Measurements from ENCODE around the gene CAP2.
"Not testable (repeated sequence)": the region's sequence is repeated elsewhere in the genome, so short reads cannot be mapped to it uniquely, and the experiment has no call there.

CAP2 gene

DNA sequence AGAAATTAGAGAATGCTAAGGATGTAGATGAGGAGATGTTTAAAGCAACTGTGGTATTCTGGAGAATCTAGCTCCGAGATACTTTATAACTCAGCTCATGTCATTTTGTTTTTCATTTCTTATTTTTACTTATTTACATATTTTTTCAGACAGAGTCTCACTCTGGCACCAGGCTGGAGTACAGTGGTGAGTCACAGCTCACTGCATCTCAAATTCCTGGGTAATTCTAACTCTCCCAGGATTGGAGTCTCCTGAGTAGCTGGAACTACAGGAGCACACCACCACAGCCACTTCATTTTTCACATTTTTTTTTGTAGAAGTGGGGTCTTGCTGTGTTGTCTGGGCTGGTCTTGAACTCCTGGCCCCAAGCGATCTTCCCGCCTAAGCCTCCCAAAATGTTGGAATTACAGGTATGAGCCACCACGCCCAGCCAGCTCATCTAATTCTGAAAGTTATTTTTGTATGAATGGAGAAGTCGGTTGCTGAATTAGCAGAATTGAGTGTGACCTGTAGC, 112.4 kb downstream of the CAP2 start:
- DNase-seq: no peak

DNA sequence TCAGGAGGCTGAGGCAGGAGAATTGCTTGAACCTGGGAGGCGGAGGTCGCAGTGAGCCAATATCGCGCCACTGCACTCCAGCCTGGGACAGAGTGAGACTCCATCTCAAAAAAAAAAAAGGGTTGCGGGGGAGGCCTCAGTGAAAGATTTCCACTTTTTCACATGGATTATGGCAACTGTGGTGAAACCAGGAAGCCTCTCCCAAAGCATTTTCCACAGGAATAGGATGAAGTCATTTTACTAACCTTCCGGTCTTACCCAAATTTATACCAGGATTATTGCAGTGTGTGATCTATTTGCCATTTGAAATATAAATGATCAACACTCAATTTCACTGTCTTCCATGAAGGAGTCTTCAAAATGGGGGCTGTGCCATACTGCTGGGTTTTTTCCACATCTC, 113.1 kb downstream of the CAP2 start:
- no peak for DNase-seq

- DNase-seq: no peak
Observed at GRCh38 chr6:17506962-17507361, 113.6 kb downstream of the CAP2 start.

DNA sequence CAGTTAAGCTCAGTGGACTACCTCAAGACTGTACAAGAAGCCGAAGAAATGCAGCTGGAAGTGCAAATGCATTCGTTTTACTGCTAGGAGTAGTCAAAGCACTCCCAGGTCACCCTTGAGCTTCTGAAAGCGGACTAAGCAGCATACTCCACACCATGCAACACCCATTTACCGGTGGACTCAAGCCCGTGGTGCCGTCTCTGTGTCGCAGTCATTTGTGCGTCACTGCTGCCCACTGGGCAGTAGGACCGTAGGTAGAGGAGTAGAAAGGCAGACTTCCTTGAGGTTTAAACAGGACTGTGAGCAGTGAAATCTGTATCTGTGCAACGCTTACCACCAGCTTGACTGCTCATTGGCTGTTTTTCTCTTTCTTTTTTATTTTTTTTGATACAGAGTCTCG, 117.7 kb downstream of the CAP2 start:
- DNase-seq: no peak

DNA sequence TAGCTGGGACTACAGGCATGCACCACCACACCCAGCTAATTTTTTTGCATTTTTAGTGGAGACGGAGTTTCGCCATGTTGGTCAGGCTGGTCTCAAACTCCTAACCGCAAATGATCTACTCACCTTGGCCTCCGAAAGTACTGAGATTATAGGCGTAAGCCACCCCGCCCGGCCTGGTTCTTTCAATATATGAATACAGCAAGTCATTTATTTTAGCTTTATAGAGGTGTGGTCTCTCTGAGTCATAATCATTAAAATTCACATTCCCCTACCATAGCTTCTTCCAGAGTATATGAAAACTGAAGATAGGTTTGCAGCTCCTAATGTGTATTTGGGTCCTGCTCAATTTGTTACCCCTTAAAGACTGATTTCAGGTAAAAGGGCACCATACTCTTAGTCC, 118.2 kb downstream of the CAP2 start:
- DNase-seq: no peak

DNA sequence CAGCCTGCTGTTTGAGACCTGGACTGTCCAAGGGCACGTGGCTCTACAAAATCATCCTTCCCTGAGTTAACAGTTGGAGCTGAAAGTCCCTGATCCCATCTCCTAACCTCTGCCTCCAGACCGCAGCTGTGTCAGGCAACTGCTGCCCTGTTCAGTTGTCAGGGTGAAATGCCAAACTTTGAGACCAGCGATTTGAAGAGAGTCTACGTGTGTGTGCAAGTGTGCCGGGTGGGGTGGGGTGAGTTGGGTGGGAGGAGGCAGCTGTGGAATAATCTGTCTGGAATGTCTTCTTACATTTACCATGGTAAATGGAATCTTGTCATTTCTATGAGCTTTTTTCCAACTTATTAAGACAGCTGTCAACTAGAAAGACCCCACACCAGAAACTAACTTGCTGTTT, 125.7 kb downstream of the CAP2 start:
- no peak for DNase-seq

DNA sequence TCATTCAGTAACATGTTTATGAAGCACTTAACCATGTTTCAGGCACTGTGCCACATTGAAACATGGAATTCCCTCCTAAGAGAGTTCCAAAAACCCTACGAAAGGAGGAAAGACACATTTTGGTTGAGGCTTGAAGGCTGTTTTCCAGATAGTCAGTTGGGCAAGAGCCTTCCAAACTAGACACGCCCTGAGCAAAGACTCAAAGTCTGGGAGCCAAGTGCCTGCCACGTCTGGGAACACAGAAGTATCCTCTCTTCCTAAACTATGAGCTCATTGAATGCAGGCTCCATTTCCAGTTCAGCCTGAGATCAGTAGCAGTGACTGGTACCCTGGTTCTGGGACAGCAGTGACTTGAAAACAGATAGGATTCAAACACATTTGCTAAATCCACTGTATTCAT, 132.2 kb downstream of the CAP2 start:
- DNase-seq: no peak

- DNase-seq: no peak
Observed at GRCh38 chr6:17527076-17527475, 133.7 kb downstream of the CAP2 start.

DNA sequence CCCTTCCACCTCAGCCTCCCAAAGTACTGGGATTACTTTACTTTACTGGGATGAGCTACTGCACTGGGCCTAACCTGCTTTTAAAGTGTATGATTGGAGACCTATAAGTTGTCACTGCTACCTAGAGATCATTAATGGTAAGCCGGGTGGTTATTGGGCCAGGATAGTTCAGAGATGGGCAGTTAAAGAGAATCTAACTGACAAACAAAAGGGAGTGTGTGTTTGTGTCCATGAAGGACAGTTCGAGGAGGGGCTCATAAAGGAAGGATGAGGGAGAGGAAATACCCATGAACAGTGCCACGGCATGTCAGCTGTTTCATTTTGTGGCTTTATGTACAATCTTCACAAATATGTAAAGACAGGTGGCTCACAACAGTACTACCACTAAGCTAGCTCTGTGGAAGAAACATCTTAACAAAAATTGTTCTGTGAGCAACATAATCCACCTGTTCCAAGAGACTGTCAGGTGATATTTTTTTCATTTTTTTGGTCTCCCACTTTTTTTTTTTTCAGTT, 137.0 kb downstream of the CAP2 start:
- no peak for DNase-seq

- no peak for DNase-seq
Observed at GRCh38 chr6:17536586-17536985, 143.2 kb downstream of the CAP2 start.

GRCh38 chr6:17542243-17542642, 148.8 kb downstream of the CAP2 start:
- no peak for DNase-seq

GRCh38 chr6:17545681-17546080, 152.3 kb downstream of the CAP2 start:
- DNase-seq: not testable (repeated sequence)

GRCh38 chr6:17551383-17551958, 158.1 kb downstream of the CAP2 start:
- DNase-seq: no peak

- no peak for DNase-seq
Observed at GRCh38 chr6:17552861-17553260, 159.5 kb downstream of the CAP2 start.

GRCh38 chr6:17556014-17556413, 162.6 kb downstream of the CAP2 start:
- no peak for DNase-seq

DNA sequence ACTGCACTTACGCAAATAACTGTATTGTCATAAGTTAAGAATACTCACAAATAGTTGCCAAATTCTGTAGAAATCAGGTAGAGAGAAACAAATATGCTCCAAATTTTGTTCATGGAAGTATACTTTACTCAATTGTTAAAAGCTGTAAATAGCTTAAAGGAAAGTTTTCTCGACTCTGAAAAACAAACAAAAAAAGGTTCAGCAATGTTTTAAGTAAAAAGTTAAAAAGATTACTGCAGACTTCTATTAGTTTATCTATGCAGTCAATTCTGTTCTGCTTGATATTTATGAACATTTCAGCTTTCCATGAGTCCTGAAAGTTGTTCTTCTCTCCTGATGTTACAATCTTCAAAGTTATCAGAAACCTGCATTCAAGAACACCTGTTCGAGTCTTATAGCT, 169.2 kb downstream of the CAP2 start:
- DNase-seq: no peak

DNA sequence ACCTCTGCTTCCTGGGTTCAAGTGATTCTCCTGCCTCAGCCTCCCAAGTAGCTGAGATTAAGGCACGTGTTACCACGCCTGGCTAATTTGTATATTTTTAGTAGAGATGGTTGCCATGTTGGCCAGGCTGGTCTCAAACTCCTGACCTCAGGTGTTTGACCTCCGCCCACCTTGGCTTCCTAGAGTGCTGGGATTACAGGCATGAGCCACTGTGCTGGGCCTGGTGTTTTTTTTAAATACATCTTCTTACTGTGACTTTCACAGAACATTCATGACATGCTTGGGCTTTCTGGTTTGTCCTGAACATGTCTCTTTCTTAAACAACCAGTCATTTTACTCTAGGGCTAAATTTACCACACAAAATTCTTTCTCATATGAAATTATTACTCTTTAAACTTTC, 172.0 kb downstream of the CAP2 start:
- no peak for DNase-seq

DNA sequence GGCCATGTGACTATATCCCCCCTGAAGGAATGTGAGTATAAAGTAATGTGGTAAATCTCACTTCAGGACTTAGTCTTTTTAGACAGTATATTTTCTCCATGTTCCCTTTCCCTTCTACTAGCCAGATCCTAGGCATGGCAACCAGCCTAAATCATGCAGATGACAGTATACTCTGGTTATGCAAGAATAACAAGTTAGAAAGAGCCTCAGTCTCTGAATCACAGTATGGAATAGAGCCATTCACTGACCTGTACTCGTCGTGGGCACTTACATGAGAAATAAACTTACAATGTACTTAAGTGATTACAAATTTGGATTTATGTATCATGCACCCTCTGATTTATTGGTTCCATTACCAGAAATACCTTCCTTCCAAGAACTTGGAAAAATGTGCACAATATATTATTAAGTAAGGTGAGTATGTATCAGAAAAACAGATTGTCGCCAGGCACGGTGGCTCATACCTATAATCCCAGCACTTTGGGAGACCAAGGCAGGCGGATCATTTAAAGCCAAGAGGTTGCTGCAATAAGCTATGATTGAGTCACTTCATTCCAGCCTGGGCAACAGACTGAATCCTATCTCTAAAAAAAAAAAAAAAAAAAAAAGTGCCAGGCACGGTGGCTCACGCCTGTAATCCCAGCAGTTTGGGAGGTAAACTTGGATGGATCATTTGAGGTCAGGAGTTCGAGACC, 181.6 kb downstream of the CAP2 start:
- no peak for DNase-seq

- no peak for DNase-seq
Observed at GRCh38 chr6:17577059-17577458, 183.7 kb downstream of the CAP2 start.

DNA sequence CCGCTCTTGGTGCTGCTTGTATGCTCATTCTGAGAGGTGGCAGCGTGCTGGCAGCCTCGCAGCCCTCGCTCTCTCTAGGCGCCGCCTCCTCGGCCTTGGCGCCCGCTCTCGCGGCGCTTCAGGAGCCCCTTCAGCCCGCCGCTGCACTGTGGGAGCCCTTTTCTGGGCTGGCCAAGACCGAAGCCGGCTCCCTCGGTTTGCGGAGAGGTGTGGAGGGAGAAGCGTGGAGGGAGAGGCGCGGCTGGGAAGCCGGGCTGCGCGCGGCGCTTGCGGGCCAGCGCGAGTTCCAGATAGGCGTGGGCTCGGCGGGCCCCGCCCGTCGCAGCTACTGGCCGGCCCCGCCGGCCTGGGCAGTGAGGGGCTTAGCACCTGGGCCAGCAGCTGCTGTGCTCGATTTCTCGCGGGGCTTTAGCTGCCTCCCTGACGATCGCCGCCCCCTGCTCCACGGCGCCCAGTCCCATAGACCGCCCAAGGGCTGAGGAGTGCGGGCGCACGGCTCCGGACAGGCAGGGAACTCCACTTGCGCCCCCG, 187.2 kb downstream of the CAP2 start:
- DNase-seq: peak; percentile 16

- peak; percentile 14 for DNase-seq
Observed at GRCh38 chr6:17581282-17581681, 187.9 kb downstream of the CAP2 start.

- no peak for DNase-seq
Observed at GRCh38 chr6:17583811-17584210, 190.4 kb downstream of the CAP2 start.

- peak; percentile 56 for DNase-seq
Observed at GRCh38 chr6:17584241-17584803, 190.9 kb downstream of the CAP2 start.

Data from CD4-positive, alpha-beta T cell treated with Interleukin-17A for 1 hour (primary cell).